NCI-H1436 (cell line): ENCODE measurements around the gene GAS6.
"Not testable (repeated sequence)": the region's sequence is repeated elsewhere in the genome, so short reads cannot be mapped to it uniquely, and the experiment has no call there.

Experiments used
- DNase-seq: peaks from one replicate; lab custom pipeline; 2025; lab: John Stamatoyannopoulos, UW

GAS6 gene

GRCh38 chr13:113867913-113868312 is 4.0 kb upstream of the GAS6 start:
- DNase-seq, result not testable (repeated sequence)

- DNase-seq, result no peak
Observed at GRCh38 chr13:113865427-113865826, 1.6 kb upstream of the GAS6 start.

GRCh38 chr13:113864273-113864890 is 506 bp upstream of the GAS6 start:
- no peak for DNase-seq

- no peak for DNase-seq
Observed at GRCh38 chr13:113862931-113863523, 849 bp downstream of the GAS6 start.

GRCh38 chr13:113862191-113862930 is 1.5 kb downstream of the GAS6 start:
- DNase-seq, result no peak

GRCh38 chr13:113861433-113862030 is 2.3 kb downstream of the GAS6 start:
- no peak for DNase-seq

- no peak for DNase-seq
Observed at GRCh38 chr13:113860665-113861432, 3.0 kb downstream of the GAS6 start.

GRCh38 chr13:113860051-113860664 is 3.7 kb downstream of the GAS6 start:
- no peak for DNase-seq

GRCh38 chr13:113859311-113860050 is 4.4 kb downstream of the GAS6 start:
- no peak for DNase-seq

GRCh38 chr13:113857531-113858195 is 6.2 kb downstream of the GAS6 start:
- DNase-seq, result no peak

GRCh38 chr13:113856716-113857065 is 7.2 kb downstream of the GAS6 start:
- no peak for DNase-seq

- no peak for DNase-seq
Observed at GRCh38 chr13:113855931-113856715, 7.8 kb downstream of the GAS6 start.

- no peak for DNase-seq
Observed at GRCh38 chr13:113855012-113855921, 8.6 kb downstream of the GAS6 start.

- no peak for DNase-seq
Observed at GRCh38 chr13:113854238-113855011, 9.5 kb downstream of the GAS6 start.

GRCh38 chr13:113853518-113854237 is 10.2 kb downstream of the GAS6 start:
- no peak for DNase-seq

GRCh38 chr13:113852536-113853517 is 11.0 kb downstream of the GAS6 start:
- no peak for DNase-seq
